ENCODE results near the gene BRCA1. TPM values are rescaled to one million over a fixed set of nuclear protein-coding genes. Genes with fewer than 3 reads are reported as not detected.
"Not testable (repeated sequence)": the region's sequence is repeated elsewhere in the genome, so short reads cannot be mapped to it uniquely, and the experiment has no call there.

Gene BRCA1
- total RNA-seq, 1 donor from 2014 or later: 6.1 TPM

GRCh38 chr17:43014649-43015542, 110.3 kb downstream of the BRCA1 start:
- intact Hi-C loops (cut with DNase I): no loop called here
- DNase-seq (ENCODE audit: low spot score): no peak

DNA sequence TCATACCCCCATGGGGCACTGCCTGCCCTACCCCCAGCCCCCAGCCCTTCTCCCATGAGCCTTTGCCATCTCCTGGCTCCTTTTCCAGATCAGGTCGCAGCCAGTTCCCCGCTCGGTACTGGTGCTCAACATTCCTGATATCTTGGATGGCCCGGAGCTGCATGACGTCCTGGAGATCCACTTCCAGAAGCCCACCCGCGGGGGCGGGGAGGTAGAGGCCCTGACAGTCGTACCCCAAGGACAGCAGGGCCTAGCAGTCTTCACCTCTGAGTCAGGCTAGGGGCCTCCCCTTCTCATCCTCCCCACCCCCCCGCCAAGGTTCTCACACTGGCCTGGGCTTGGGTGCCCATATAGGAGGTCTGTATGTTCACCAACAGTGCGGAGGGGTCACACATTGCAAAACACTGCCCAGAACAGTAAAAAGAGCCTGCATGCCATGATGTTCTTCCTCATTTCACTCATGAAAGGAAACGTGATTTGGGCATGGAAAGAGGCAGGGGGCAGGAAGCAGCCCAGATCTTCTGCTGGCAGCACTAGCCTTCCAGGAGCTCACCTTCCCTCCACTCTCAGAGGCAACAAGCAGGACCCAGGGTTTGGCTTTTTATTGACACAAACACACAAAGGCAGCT, 111.0 kb downstream of the BRCA1 start:
- intact Hi-C loops (cut with DNase I): no loop called here
- DNase-seq (ENCODE audit: low spot score): no peak

DNA sequence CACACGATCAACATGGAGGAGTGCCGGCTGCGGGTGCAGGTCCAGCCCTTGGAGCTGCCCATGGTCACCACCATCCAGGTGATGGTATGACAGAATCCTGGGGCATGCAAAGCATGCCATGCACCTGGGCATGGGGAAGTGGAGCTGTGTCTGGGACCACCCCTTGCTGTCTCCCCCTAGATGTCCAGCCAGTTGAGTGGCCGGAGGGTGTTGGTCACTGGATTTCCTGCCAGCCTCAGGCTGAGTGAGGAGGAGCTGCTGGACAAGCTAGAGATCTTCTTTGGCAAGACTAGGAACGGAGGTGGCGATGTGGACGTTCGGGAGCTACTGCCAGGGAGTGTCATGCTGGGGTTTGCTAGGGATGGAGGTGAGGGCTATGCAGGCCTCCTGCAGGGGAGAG, 111.9 kb downstream of the BRCA1 start:
- no peak for DNase-seq (ENCODE audit: low spot score)
- intact Hi-C loops (cut with DNase I): no loop called here

DNA sequence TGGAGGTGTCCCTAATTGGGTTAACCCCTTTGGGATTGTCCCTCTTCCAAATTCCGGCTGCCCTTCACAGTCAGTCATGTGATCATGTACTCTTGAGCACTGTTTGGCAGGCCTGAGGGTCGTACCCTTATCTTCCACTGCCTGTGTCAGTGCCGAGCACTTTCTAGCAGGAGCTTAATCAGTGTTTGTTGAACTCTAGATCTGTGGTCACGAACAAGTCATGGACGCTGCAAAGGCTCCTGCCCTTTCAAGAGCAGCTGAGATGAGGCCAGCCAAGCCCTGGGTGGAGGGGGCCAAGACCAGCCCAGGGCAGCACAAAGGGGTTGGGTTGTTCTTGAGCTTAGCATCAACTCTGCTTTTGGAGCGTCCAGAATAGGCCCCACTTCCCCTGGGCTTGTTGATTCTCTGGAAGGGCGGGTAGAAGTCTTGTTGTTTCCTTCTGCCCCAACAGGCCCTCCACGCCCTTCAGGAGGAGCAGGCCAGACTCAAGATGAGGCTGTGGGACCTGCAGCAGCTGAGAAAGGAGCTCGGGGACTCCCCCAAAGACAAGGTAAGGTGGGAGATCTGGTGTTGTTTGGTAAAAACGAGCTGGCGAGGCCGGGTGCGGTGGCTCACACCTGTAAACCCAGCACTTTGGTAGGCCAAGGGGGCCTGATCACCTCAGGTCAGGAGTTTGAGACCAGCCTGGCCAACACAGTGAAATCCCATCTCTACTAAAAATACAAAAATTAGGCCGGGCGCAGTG, 113.3 kb downstream of the BRCA1 start:
- intact Hi-C loops (cut with DNase I): no loop called here

DNA sequence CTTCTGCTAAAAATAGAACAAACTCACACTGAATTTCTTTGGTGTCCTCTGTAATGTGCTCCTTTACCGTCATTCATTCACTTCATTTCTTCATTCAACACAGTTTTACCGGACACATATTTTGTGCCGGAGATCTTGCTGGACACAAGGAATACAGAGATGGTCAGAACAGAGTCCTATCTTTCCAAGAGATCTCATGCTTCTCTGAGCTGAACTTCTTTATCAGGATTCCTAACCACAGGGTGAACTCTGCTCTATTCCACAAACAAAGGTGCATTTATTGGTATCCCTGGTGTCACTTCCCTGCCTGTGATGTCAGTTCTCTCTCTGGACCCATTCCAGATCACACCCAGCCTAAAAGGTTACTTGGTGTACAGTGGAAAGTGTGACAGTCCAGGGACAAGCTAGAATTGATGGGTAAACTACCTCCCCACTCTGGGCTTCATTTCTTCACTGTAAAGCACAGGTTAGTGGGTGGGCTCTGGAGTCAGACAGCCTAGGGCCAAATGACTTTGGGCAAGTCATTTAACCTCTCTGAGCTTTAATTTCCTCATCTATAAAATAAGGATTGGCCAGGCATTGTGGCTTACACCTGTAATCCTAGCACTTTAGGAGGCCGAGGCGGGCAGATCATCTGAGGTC, 114.4 kb downstream of the BRCA1 start:
- no peak for DNase-seq (ENCODE audit: low spot score)

More for the DNA sequence above, 113.3 kb downstream of the BRCA1 start:
- no peak for DNase-seq (ENCODE audit: low spot score)

GRCh38 chr17:43006639-43007551, 118.3 kb downstream of the BRCA1 start, which contains the start of gene IFI35:
Gene IFI35 (plus strand): TSS chr17:43006784. CDS start chr17:43006948, 164 bp downstream.
- peak; percentile 94 for DNase-seq (ENCODE audit: low spot score)
- intact Hi-C loops (cut with DNase I): no loop called here

More for the DNA sequence above, 114.4 kb downstream of the BRCA1 start:
- intact Hi-C loops (cut with DNase I): no loop called here

GRCh38 chr17:43003542-43004172, 121.5 kb downstream of the BRCA1 start:
- no peak for DNase-seq (ENCODE audit: low spot score)

GRCh38 chr17:43000894-43001293, 124.3 kb downstream of the BRCA1 start:
- intact Hi-C loops (cut with DNase I): not testable (repeated sequence)

More at GRCh38 chr17:43003542-43004172, 121.5 kb downstream of the BRCA1 start:
- intact Hi-C loops (cut with DNase I): no loop called here

DNA sequence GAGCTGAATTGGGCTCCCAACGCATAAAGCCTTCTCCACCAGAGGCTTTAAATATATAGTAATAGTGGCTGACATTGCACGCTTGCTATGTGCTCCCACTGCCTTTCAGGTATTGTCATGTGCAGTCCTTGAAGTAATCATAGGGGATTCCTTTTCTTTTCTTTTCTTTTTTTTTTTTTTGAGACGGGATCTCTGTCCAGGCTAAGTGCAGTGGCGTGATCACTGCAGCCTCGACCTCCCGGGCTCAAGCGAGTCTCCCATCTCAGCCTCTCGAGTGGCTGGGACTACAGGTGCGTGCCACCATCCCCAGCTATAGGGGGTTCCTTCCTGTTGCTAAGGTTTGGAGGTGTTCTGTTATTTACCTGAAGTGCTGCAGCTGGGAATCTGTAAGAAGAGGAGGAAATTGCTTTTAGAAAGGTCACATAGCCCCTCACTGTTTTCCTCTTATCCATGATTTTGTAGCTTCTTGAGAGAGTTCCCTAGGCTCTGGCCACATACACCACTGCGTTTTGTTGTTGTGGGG, 126.1 kb downstream of the BRCA1 start:
- DNase-seq (ENCODE audit: low spot score): no peak
- intact Hi-C loops (cut with DNase I): loop anchor here (5.0 to 10.0 kb wide), 4 partner anchors 37 to 844 kb away; partner anchors contain the start of genes AARSD1, NBR1, PSME3 and RAB5C

More at GRCh38 chr17:43000894-43001293, 124.3 kb downstream of the BRCA1 start:
- DNase-seq (ENCODE audit: low spot score): not testable (repeated sequence)

GRCh38 chr17:42997984-42998938, 126.9 kb downstream of the BRCA1 start, which contains the start of gene RPL27:
Gene RPL27 (plus strand): TSS chr17:42998419. CDS start chr17:42998751, 332 bp downstream.
- intact Hi-C loops (cut with DNase I): loop anchor here (2.0 to 10.0 kb wide), 5 partner anchors 17 to 843 kb away; partner anchors contain the start of genes AARSD1, NBR1, PSME3 and PTGES3L
- DNase-seq (ENCODE audit: low spot score): peak; percentile 98

DNA sequence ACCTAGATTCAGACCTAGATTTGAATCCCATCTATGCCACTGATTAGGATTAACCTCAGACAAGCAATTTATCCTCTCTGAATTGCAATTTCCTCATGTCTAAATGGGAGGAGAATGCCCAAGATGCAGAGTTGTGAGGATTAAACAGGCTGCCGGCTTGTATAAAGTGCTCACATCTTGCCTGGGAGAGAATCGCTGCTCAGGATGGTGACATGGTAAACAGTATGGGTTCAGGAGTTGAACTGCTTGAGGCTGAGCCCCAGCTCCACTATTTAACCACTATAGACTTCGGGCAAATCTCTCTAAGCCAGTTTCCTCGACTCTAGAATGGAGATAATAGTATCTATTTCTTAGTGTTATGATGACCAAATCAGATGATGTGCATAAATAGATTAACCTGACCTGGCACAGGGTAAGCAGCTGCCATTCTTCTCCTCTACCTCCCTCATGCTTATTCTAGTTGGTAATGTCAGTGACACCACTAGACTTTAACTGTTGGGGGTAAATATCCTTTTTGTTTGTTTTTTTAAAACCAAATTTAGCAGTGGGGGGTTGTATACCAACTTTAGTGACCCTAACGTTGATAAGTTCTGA, 127.7 kb downstream of the BRCA1 start:
- intact Hi-C loops (cut with DNase I): loop anchor here (2.0 to 10.0 kb wide), 5 partner anchors 17 to 843 kb away; partner anchors contain the start of genes AARSD1, NBR1, PSME3 and PTGES3L
- no peak for DNase-seq (ENCODE audit: low spot score)

Other genes with a start within 250 kb of the BRCA1 start
- not detected for gene G6PC1, start 224.6 kb downstream of the BRCA1 start, total RNA-seq
- gene AARSD1, start 160.9 kb downstream of the BRCA1 start, total RNA-seq: 27.0 TPM
- 51.2 TPM for gene PTGES3L, start 145.3 kb downstream of the BRCA1 start, total RNA-seq
- gene RUNDC1, start 144.8 kb downstream of the BRCA1 start, total RNA-seq: 14.8 TPM
- gene RPL27, start 126.9 kb downstream of the BRCA1 start, total RNA-seq: 536 TPM
- 13.7 TPM for gene IFI35, start 118.6 kb downstream of the BRCA1 start, total RNA-seq
- 81.3 TPM for gene VAT1, start 103.0 kb downstream of the BRCA1 start, total RNA-seq
- gene RND2, start 100.1 kb downstream of the BRCA1 start, total RNA-seq: 0.89 TPM
- 97.6 TPM for gene NBR1, start 45.9 kb upstream of the BRCA1 start, total RNA-seq
- gene TMEM106A, start 86.5 kb upstream of the BRCA1 start, total RNA-seq: 4.0 TPM
- not detected for gene CCDC200, start 103.3 kb upstream of the BRCA1 start, total RNA-seq
- 6,310 TPM for gene RNU2-1, start 108.6 kb upstream of the BRCA1 start, total RNA-seq

Measured in cardiac septum (tissue), 1 donor.